Measurements from ENCODE around the gene MCL1. TPM values are rescaled to one million over a fixed set of nuclear protein-coding genes. Genes with fewer than 3 reads are reported as not detected.

MCL1 gene
- total and polyA plus RNA-seq, 2 of the 13 experiments (the other 11 are each of a cell fraction or from before 2014, with no cell fraction given), result 69.5 to 125 TPM

DNA sequence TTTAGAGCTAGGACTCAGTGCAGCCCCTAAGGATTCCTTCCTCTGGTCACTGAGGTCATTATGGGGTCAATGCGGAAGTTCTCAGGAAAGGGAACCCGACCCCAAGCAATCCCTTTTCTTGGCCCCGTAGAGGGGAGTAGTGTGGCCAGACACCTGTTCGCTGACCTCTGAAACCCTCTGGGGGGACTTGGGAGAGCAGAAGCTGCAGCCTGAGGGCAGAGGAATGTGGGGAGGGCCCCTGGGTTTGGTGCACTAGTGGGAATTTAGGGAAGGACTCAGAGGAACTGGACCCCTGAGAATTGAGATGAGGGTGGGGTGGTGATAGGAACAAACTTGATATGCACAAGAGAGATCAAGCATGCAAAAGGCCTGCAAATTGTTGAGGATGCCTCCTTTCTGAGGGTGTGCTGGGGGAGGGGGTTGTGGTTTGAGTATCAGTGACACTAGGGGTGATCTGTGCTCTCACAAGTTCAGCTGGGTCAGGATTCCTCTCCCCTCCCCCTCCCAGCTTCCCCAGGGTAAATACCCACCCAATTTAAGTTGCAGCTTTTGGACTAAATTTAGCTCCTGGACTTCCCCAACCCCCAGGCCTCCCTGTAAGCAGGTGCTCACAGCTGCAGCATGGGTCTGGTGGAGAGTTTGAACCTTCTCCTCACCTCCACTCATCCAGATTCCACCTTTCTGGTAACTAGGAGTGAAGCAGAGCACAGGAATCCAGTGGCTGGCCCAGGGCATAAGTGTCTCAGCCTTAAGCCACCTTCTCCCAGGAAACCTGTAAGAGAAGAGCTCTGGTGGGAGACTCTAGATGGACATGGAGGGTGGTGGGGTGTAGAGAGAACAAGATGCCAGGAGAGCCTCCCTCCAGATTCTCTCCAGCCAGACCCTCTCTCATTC lies 16.7 kb downstream of the MCL1 start (continued):
- TF ChIP-seq ZNF605 (CRISPR knock-in tag; IDR thresholded peaks at IDR 0.05) (peak; percentile 33), POLR2A (IDR thresholded peaks at IDR 0.05; ENCODE audit: insufficient read depth in 1 of 2, low read depth in 2 of 2, low read length in 2 of 2) (0 out of 4 replicates have a peak, but pooled peaks of 1 of the 2 experiments have one; percentile 11), KLF15 (CRISPR knock-in tag; IDR thresholded peaks at IDR 0.05; ENCODE audit: borderline replicate concordance) (no peak), ZNF790 (CRISPR knock-in tag; IDR thresholded peaks at IDR 0.05; ENCODE audit: borderline replicate concordance) (no peak), ZBTB7B (CRISPR knock-in tag; IDR thresholded peaks at IDR 0.05) (0 out of 2 replicates have a peak, but pooled peaks have one; percentile 3), SIN3A (IDR thresholded peaks at IDR 0.05; ENCODE audit: borderline replicate concordance, low read depth, low read length) (0 out of 2 replicates have a peak, but pooled peaks have one; percentile 23), STAT5B (CRISPR knock-in tag; IDR thresholded peaks at IDR 0.05) (no peak), SNRNP70 (IDR thresholded peaks at IDR 0.05; ENCODE audit: low read depth, low read length) (no peak)
- TF ChIP-seq, protein P1, sequence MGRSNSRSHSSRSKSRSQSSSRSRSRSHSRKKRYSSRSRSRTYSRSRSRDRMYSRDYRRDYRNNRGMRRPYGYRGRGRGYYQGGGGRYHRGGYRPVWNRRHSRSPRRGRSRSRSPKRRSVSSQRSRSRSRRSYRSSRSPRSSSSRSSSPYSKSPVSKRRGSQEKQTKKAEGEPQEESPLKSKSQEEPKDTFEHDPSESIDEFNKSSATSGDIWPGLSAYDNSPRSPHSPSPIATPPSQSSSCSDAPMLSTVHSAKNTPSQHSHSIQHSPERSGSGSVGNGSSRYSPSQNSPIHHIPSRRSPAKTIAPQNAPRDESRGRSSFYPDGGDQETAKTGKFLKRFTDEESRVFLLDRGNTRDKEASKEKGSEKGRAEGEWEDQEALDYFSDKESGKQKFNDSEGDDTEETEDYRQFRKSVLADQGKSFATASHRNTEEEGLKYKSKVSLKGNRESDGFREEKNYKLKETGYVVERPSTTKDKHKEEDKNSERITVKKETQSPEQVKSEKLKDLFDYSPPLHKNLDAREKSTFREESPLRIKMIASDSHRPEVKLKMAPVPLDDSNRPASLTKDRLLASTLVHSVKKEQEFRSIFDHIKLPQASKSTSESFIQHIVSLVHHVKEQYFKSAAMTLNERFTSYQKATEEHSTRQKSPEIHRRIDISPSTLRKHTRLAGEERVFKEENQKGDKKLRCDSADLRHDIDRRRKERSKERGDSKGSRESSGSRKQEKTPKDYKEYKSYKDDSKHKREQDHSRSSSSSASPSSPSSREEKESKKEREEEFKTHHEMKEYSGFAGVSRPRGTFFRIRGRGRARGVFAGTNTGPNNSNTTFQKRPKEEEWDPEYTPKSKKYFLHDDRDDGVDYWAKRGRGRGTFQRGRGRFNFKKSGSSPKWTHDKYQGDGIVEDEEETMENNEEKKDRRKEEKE (IDR thresholded peaks at IDR 0.05), result no peak
- TF ChIP-seq, protein P2, sequence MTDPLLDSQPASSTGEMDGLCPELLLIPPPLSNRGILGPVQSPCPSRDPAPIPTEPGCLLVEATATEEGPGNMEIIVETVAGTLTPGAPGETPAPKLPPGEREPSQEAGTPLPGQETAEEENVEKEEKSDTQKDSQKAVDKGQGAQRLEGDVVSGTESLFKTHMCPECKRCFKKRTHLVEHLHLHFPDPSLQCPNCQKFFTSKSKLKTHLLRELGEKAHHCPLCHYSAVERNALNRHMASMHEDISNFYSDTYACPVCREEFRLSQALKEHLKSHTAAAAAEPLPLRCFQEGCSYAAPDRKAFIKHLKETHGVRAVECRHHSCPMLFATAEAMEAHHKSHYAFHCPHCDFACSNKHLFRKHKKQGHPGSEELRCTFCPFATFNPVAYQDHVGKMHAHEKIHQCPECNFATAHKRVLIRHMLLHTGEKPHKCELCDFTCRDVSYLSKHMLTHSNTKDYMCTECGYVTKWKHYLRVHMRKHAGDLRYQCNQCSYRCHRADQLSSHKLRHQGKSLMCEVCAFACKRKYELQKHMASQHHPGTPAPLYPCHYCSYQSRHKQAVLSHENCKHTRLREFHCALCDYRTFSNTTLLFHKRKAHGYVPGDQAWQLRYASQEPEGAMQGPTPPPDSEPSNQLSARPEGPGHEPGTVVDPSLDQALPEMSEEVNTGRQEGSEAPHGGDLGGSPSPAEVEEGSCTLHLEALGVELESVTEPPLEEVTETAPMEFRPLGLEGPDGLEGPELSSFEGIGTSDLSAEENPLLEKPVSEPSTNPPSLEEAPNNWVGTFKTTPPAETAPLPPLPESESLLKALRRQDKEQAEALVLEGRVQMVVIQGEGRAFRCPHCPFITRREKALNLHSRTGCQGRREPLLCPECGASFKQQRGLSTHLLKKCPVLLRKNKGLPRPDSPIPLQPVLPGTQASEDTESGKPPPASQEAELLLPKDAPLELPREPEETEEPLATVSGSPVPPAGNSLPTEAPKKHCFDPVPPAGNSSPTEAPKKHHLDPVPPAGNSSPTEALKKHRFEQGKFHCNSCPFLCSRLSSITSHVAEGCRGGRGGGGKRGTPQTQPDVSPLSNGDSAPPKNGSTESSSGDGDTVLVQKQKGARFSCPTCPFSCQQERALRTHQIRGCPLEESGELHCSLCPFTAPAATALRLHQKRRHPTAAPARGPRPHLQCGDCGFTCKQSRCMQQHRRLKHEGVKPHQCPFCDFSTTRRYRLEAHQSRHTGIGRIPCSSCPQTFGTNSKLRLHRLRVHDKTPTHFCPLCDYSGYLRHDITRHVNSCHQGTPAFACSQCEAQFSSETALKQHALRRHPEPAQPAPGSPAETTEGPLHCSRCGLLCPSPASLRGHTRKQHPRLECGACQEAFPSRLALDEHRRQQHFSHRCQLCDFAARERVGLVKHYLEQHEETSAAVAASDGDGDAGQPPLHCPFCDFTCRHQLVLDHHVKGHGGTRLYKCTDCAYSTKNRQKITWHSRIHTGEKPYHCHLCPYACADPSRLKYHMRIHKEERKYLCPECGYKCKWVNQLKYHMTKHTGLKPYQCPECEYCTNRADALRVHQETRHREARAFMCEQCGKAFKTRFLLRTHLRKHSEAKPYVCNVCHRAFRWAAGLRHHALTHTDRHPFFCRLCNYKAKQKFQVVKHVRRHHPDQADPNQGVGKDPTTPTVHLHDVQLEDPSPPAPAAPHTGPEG (CRISPR knock-in tag; IDR thresholded peaks at IDR 0.05), result 0 out of 2 replicates have a peak, but pooled peaks have one; percentile 40
- TF ChIP-seq, protein P3, sequence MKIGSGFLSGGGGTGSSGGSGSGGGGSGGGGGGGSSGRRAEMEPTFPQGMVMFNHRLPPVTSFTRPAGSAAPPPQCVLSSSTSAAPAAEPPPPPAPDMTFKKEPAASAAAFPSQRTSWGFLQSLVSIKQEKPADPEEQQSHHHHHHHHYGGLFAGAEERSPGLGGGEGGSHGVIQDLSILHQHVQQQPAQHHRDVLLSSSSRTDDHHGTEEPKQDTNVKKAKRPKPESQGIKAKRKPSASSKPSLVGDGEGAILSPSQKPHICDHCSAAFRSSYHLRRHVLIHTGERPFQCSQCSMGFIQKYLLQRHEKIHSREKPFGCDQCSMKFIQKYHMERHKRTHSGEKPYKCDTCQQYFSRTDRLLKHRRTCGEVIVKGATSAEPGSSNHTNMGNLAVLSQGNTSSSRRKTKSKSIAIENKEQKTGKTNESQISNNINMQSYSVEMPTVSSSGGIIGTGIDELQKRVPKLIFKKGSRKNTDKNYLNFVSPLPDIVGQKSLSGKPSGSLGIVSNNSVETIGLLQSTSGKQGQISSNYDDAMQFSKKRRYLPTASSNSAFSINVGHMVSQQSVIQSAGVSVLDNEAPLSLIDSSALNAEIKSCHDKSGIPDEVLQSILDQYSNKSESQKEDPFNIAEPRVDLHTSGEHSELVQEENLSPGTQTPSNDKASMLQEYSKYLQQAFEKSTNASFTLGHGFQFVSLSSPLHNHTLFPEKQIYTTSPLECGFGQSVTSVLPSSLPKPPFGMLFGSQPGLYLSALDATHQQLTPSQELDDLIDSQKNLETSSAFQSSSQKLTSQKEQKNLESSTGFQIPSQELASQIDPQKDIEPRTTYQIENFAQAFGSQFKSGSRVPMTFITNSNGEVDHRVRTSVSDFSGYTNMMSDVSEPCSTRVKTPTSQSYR (CRISPR knock-in tag; IDR thresholded peaks at IDR 0.05; ENCODE audit: borderline replicate concordance), result peak; percentile 91
- TF ChIP-seq, protein P4, sequence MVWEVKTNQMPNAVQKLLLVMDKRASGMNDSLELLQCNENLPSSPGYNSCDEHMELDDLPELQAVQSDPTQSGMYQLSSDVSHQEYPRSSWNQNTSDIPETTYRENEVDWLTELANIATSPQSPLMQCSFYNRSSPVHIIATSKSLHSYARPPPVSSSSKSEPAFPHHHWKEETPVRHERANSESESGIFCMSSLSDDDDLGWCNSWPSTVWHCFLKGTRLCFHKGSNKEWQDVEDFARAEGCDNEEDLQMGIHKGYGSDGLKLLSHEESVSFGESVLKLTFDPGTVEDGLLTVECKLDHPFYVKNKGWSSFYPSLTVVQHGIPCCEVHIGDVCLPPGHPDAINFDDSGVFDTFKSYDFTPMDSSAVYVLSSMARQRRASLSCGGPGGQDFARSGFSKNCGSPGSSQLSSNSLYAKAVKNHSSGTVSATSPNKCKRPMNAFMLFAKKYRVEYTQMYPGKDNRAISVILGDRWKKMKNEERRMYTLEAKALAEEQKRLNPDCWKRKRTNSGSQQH (CRISPR knock-in tag; IDR thresholded peaks at IDR 0.05; ENCODE audit: low read depth), result 0 out of 2 replicates have a peak, but pooled peaks have one; percentile 2
